K562 (cell line): ENCODE results near the gene PDE11A. TPM values are rescaled to one million over a fixed set of nuclear protein-coding genes. Genes with fewer than 3 reads are reported as not detected.
A peak's percentile ranks its signal among the peaks of the same experiment; 100 is the strongest.

ENCODE experiments used
- ATAC-seq: fragments of 200-7000 bp; cut with Tn5 transposase; 3 replicates; pipeline ENCODE4 v1.9.1; 2020; ENCODE audit warnings: moderate library complexity
- BruUV-seq: library from RNA; stranded (reverse); fragments of 400-500 nt; replicated peaks from 2 replicates; lab custom pipeline; 2021; lab: Mats Ljungman, UMichigan
- CTCF ChIA-PET: fragments of 300-600 bp; formaldehyde crosslinking; extraction: SDS; loops from one replicate; lab custom pipeline; 2021; ENCODE audit warnings: low intra/inter-chr PET ratio; lab: Yijun Ruan, JAX
- POLR2A ChIA-PET: fragments of 300-600, 350-650 bp; sonication (Branson Sonifier 250); formaldehyde crosslinking; extraction: SDS; loops from one replicate; lab custom pipeline; 2021; ENCODE audit warnings: antibody characterized with exemption, inconsistent platforms; lab: Yijun Ruan, JAX
- DNase-seq, 4 experiments: peaks; one replicate each; pipeline versions ENCODE4 v3.0.0 to v3.0.0-alpha.2; 2011 to 2018; ENCODE audit warnings: low spot score in 3 of 4, mixed read lengths in 3 of 4; ENCODE audit errors: extremely low read depth in 1 of 4
- FAIRE-seq: peaks from 2 replicates; lab custom pipeline; 2011; peaks lifted over from hg19 to GRCh38; lab: Jason Lieb, UNC
- H2AFZ ChIP-seq: 2 replicates; pipeline ENCODE4 v1.6.0; 2011; ENCODE audit warnings: low read depth, low read length, control low read depth, inconsistent platforms
- H3K27ac ChIP-seq: fragments of 200-600 bp; 3 replicates; pipeline ENCODE4 v1.8.0; 2011; ENCODE audit warnings: low read depth, mild to moderate bottlenecking, control low read depth, inconsistent platforms, low read length, moderate library complexity, mixed read lengths; ENCODE audit errors: extremely low read depth
- H3K27me3 ChIP-seq, 2 experiments: fragments of 300-600 bp in 1 of 2; 2 replicates in 1 of 2; 3 replicates in 1 of 2; pipeline versions ENCODE4 v1.6.0 to v1.8.0; 2011; ENCODE audit warnings: inconsistent platforms in 2 of 2, low read length in 2 of 2, mild to moderate bottlenecking in 1 of 2, mixed read lengths in 1 of 2, moderate library complexity in 1 of 2; ENCODE audit not compliant: control insufficient read depth in 2 of 2, insufficient read depth in 2 of 2
- H3K36me3 ChIP-seq: fragments of 300-600 bp; 3 replicates; pipeline ENCODE4 v1.8.0; 2011; ENCODE audit warnings: mild to moderate bottlenecking, low read length, inconsistent platforms; ENCODE audit not compliant: control insufficient read depth, insufficient read depth
- H3K4me1 ChIP-seq, 2 experiments: fragments of 200-600 bp in 1 of 2; replicated peaks in 1 of 2; 2 replicates in 1 of 2; 3 replicates in 1 of 2; pipeline versions ENCODE4 v1.5.1 to v1.8.0; 2011; ENCODE audit warnings: inconsistent platforms in 2 of 2, low read length in 2 of 2, mild to moderate bottlenecking in 1 of 2, mixed read lengths in 1 of 2, moderate library complexity in 1 of 2; ENCODE audit not compliant: control insufficient read depth in 2 of 2, insufficient read depth in 2 of 2
- H3K4me2 ChIP-seq: 2 replicates; pipeline ENCODE4 v1.6.1; 2011; ENCODE audit warnings: low read length, control low read depth, inconsistent platforms, mixed read lengths; ENCODE audit not compliant: insufficient read depth
- H3K4me3 ChIP-seq: fragments of 200-600 bp; sonication (generic), shearing (Covaris generic); 2 replicates; pipeline ENCODE4 v1.5.1; 2016; ENCODE audit warnings: control low read depth, inconsistent platforms
- H3K79me2 ChIP-seq: fragments of 200-600 bp; 3 replicates; pipeline ENCODE4 v1.8.0; 2011; ENCODE audit warnings: low read length, inconsistent platforms; ENCODE audit not compliant: control insufficient read depth, insufficient read depth
- H3K9ac ChIP-seq, 2 experiments: 2 replicates each; pipeline versions ENCODE4 v1.6.0 to v1.6.1; 2011; ENCODE audit warnings: low read depth in 2 of 2, low read length in 2 of 2, control low read depth in 1 of 2, inconsistent platforms in 1 of 2, mild to moderate bottlenecking in 1 of 2, mixed read lengths in 1 of 2; ENCODE audit not compliant: insufficient read depth in 1 of 2
- H3K9me1 ChIP-seq: one replicate; pipeline ENCODE4 v1.6.0; 2011; ENCODE audit warnings: inconsistent platforms, mild to moderate bottlenecking, low read length, moderate library complexity; ENCODE audit not compliant: control insufficient read depth, insufficient read depth
- H3K9me3 ChIP-seq: replicated peaks from 2 replicates; pipeline ENCODE4 v1.5.1; 2011; ENCODE audit warnings: low read depth, low read length, inconsistent platforms; ENCODE audit not compliant: control insufficient read depth, insufficient read depth
- H4K20me1 ChIP-seq: replicated peaks from 2 replicates; pipeline ENCODE4 v1.6.1; 2011; ENCODE audit warnings: low read length, inconsistent platforms, mixed read lengths; ENCODE audit not compliant: control insufficient read depth, insufficient read depth
- BRF2 ChIP-seq: IDR thresholded peaks from 3 replicates; pipeline ENCODE4 v1.6.1; 2011; ENCODE audit warnings: borderline replicate concordance, mild to moderate bottlenecking; ENCODE audit not compliant: insufficient read length, insufficient read depth
- CTBP1 ChIP-seq: fragments of 450-650 bp; IDR thresholded peaks from 2 replicates; pipeline ENCODE4 v1.6.1; 2016; ENCODE audit warnings: borderline replicate concordance
- HSF4 ChIP-seq: fragments of 250-450 bp; sonication (Bioruptor Pico); IDR thresholded peaks from 2 replicates; pipeline ENCODE4 v2.1.2; 2022; ENCODE audit warnings: mild to moderate bottlenecking, moderate library complexity, borderline replicate concordance
- KDM1A ChIP-seq, 2 experiments: fragments of 450-650 bp; IDR thresholded peaks; 2 replicates each; pipeline ENCODE4 v1.6.1; 2016; ENCODE audit warnings: mild to moderate bottlenecking in 2 of 2
- MCM5 ChIP-seq: fragments of 450-650 bp; IDR thresholded peaks from 2 replicates; pipeline ENCODE4 v1.6.1; 2016; ENCODE audit warnings: low read depth
- MTA2 ChIP-seq: fragments of 450-650 bp; IDR thresholded peaks from 2 replicates; pipeline ENCODE4 v1.6.1; 2016; ENCODE audit warnings: low read depth
- PML ChIP-seq: IDR thresholded peaks from 2 replicates; pipeline ENCODE4 v1.6.1; 2012; ENCODE audit warnings: low read length, inconsistent platforms
- RAD21 ChIP-seq, 2 experiments: fragments of 250-450 bp in 1 of 2; fragments of 450-650 bp in 1 of 2; sonication (Bioruptor Pico) in 1 of 2; formaldehyde crosslinking in 1 of 2; IDR thresholded peaks in 1 of 2; conservative IDR thresholded peaks in 1 of 2; 2 replicates each; pipeline versions ENCODE4 v1.4.0 to v1.8.0; 2020 to 2022; ENCODE audit warnings: mild to moderate bottlenecking in 2 of 2, moderate library complexity in 1 of 2
- SNRNP70 ChIP-seq: fragments of 200-400 bp; formaldehyde crosslinking; optimal IDR thresholded peaks from 2 replicates; pipeline ENCODE3; 2017; ENCODE audit warnings: low read depth, low read length
- TEAD1 ChIP-seq, 2 experiments: fragments of 450-650 bp in 1 of 2; sonication (generic) in 1 of 2; formaldehyde crosslinking; IDR thresholded peaks; 2 replicates each; pipeline versions ENCODE4 v1.4.0 to v1.8.0; 2020 to 2022; ENCODE audit warnings: mild to moderate bottlenecking in 2 of 2, missing genetic modification reagents in 1 of 2
- VEZF1 ChIP-seq: fragments of 200-800 bp; sonication (Bioruptor generic); IDR thresholded peaks from 2 replicates; pipeline ENCODE4 v1.6.1; 2017; ENCODE audit warnings: missing genetic modification characterization, missing compliant biosample characterization
- ZBTB5 ChIP-seq: fragments of 450-650 bp; IDR thresholded peaks from 2 replicates; pipeline ENCODE4 v1.6.1; 2017; ENCODE audit warnings: antibody characterized with exemption
- ZNF124 ChIP-seq: sonication (generic); formaldehyde crosslinking; IDR thresholded peaks from 2 replicates; pipeline ENCODE4 v1.8.1; 2022; ENCODE audit warnings: missing genetic modification reagents
- WGBS: fragments of 100-300 bp; shearing (Covaris generic); methylation state at CpG from one replicate; pipeline ENCODE4 v1.1.6; 2016; ENCODE audit warnings: low coverage, mixed read lengths; ENCODE audit not compliant: insufficient coverage; ENCODE audit errors: missing lambda C conversion rate; 5-methylcytosine and 5-hydroxymethylcytosine counted together
- in situ Hi-C: fragments of 300-500 bp; cut with MboI; formaldehyde crosslinking; loops from 4 replicates; pipeline ENCODE4 v1.15.0; 2018; ENCODE audit warnings: inconsistent platforms, mixed read lengths
- intact Hi-C: fragments of 100-400 bp; cut with micrococcal nuclease; formaldehyde crosslinking; loops from 2 replicates; pipeline ENCODE4 v1.14.2; 2022
- polyA plus RNA-seq, 8 experiments: library from polyadenylated mRNA; depleted of rRNA in 4 of 8; stranded (reverse) in 5 of 8; unstranded in 3 of 8; fragments of >200 nt; fragmentation: Nextera tagmentation in 2 of 8; fragmentation: Illumina TruSeq in 1 of 8; extraction: Ambion mirVana in 2 of 8; extraction: Trizol in 1 of 8; gene quantifications; 2 replicates each; pipeline versions ENCODE4 v1.2.1 to v1.2.3, GENCODE V29; 2011 to 2014; ENCODE audit warnings: inconsistent platforms in 1 of 8, missing spikeins in 1 of 8
- total RNA-seq, 7 experiments: library from RNA; depleted of rRNA in 6 of 7; stranded (reverse); fragments of >200 nt in 6 of 7; fragmentation: Illumina TruSeq in 2 of 7; extraction: Trizol in 2 of 7; gene quantifications; 2 replicates each; pipeline versions ENCODE4 v1.2.1 to v1.2.3, GENCODE V29; 2011 to 2021; ENCODE audit warnings: low replicate concordance in 1 of 7

Gene PDE11A
- total and polyA plus RNA-seq, 9 of the 15 experiments (the other 6 are each of a cell fraction or from before 2014, with no cell fraction given): 3.2 to 22.1 (median 5.7) TPM

- TF ChIP-seq VEZF1 (CRISPR knock-in tag): peak; percentile 32; the same call in 1 of the 2 replicates
- TF ChIP-seq SNRNP70: no peak
- peak in 1 of 2 experiments; percentile 33; a peak in 1 of 4 replicates for TF ChIP-seq TEAD1 (CRISPR knock-in tag; IDR thresholded peaks at IDR 0.05)
- TF ChIP-seq KDM1A (IDR thresholded peaks at IDR 0.05): no peak
- peak; percentile 62; the same call in 1 of the 2 replicates for TF ChIP-seq CTBP1
Measured at GRCh38 chr2:177724398-177725287, 347.9 kb downstream of the PDE11A start (continued).

GRCh38 chr2:177723235-177723634, 349.3 kb downstream of the PDE11A start:
- H3K4me3 ChIP-seq: no peak overlapping the region
- H3K9me3 ChIP-seq: no peaks in the 10 kb centered on the region
- H3K27ac ChIP-seq: no peak overlapping the region
- ChIA-PET POLR2A (interaction anchor here (0.6 to 1.0 kb wide), 3 partner anchors 106 to 511 kb away, joined by 3 to 4 read pairs (median 3); partner anchors contain the start of gene HNRNPA3), CTCF (interaction anchor here (1.0 to 3.5 kb wide), 3 partner anchors 233 to 388 kb away, joined by 5 to 30 read pairs (median 15); no protein-coding TSS in a partner anchor)
- H3K36me3 ChIP-seq: no peaks in the 10 kb centered on the region
- intact Hi-C loops: loop anchor here (5.0 to 10.0 kb wide), 2 partner anchors 118 to 306 kb away; no protein-coding TSS in a partner anchor
- H3K4me1 ChIP-seq: peaks cover 0 to 15% of the 10 kb centered on the region in 2 experiments; a peak in 4 of 5 replicates
- no peak for DNase-seq
- no peak for ATAC-seq
- H3K4me2 ChIP-seq: no peak overlapping the region
- in situ Hi-C loops: loop anchor here (10.0 kb wide), 3 partner anchors 228 to 558 kb away; no protein-coding TSS in a partner anchor
- no peaks in the 10 kb centered on the region for H3K79me2 ChIP-seq
- H3K9ac ChIP-seq: no peak overlapping the region
- no peaks in the 10 kb centered on the region for H3K9me1 ChIP-seq
- H2AFZ ChIP-seq: no peak overlapping the region
- no peaks in the 10 kb centered on the region for H4K20me1 ChIP-seq
- no peak for FAIRE-seq
- no peaks in the 10 kb centered on the region for H3K27me3 ChIP-seq
- WGBS: 54% methylated on average over 3 of the region's 3 CpGs
- BruUV-seq: no TSS peak
- TF ChIP-seq BRF2: no peak
- no peak for TF ChIP-seq RAD21 (CRISPR knock-in tag; conservative IDR thresholded peaks at IDR 0.05 in 1 of 2, IDR thresholded peaks at IDR 0.05 in 1 of 2)
- TF ChIP-seq PML: no peak
- TF ChIP-seq ZBTB5: no peak
- no peak for TF ChIP-seq MTA2
- no peak for TF ChIP-seq MCM5
- no peak for TF ChIP-seq HSF4 (CRISPR knock-in tag)
- TF ChIP-seq ZNF124 (CRISPR knock-in tag): no peak
